SK-N-SH treated with all-trans-retinoic acid at 6 μM for 48 hours (cell line): ENCODE data around the gene TNIP1.

Source experiments
- ATAC-seq: fragments of 200-7000 bp; cut with Tn5 transposase; 3 replicates; pipeline ENCODE4 v1.9.1; 2020; ENCODE audit warnings: mild to moderate bottlenecking, moderate library complexity
- ARNTL ChIP-seq: fragments of 450-650 bp; formaldehyde crosslinking; IDR thresholded peaks from 2 replicates; pipeline ENCODE4 v1.5.0; 2020; ENCODE audit warnings: low read depth, mild to moderate bottlenecking, moderate library complexity, borderline replicate concordance
- BACH2 ChIP-seq: fragments of 250-450 bp; sonication (Bioruptor Pico); IDR thresholded peaks from 2 replicates; pipeline ENCODE4 v1.9.0; 2021; ENCODE audit warnings: mild to moderate bottlenecking, borderline replicate concordance
- CREB5 ChIP-seq: fragments of 250-450 bp; sonication (Bioruptor Pico); IDR thresholded peaks from 2 replicates; pipeline ENCODE4 v1.5.1; 2020; ENCODE audit warnings: low read depth, mild to moderate bottlenecking, moderate library complexity
- CSDC2 ChIP-seq: fragments of 250-450 bp; sonication (Bioruptor Pico); IDR thresholded peaks from 2 replicates; pipeline ENCODE4 v1.5.0; 2020; ENCODE audit warnings: mild to moderate bottlenecking, moderate library complexity
- CSRNP3 ChIP-seq: fragments of 250-450 bp; sonication (Bioruptor Pico); IDR thresholded peaks from 2 replicates; pipeline ENCODE4 v1.5.1; 2021; ENCODE audit warnings: mild to moderate bottlenecking, moderate library complexity
- GLIS3 ChIP-seq: fragments of 250-450 bp; sonication (Bioruptor Pico); IDR thresholded peaks from 2 replicates; pipeline ENCODE4 v1.5.0; 2020; ENCODE audit warnings: mild to moderate bottlenecking, moderate library complexity
- ISL1 ChIP-seq: fragments of 250-450 bp; sonication (Bioruptor Pico); IDR thresholded peaks from 2 replicates; pipeline ENCODE4 v2.1.2; 2022; ENCODE audit warnings: mild to moderate bottlenecking, moderate library complexity
- OSR1 ChIP-seq: fragments of 250-450 bp; sonication (Bioruptor Pico); IDR thresholded peaks from 2 replicates; pipeline ENCODE4 v1.8.0; 2022; ENCODE audit warnings: moderate library complexity, mild to moderate bottlenecking, inconsistent platforms
- PATZ1 ChIP-seq: fragments of 250-450 bp; sonication (Bioruptor Pico); IDR thresholded peaks from 2 replicates; pipeline ENCODE4 v1.8.0; 2020; ENCODE audit warnings: mild to moderate bottlenecking, moderate library complexity, borderline replicate concordance
- POU6F1 ChIP-seq: fragments of 250-450 bp; sonication (Bioruptor Pico); IDR thresholded peaks from 2 replicates; pipeline ENCODE4 v1.8.0; 2021; ENCODE audit warnings: low read depth, mild to moderate bottlenecking, moderate library complexity, borderline replicate concordance
- PPARA ChIP-seq: fragments of 250-450 bp; sonication (Bioruptor Pico); IDR thresholded peaks from 2 replicates; pipeline ENCODE4 v1.5.0; 2020; ENCODE audit warnings: mild to moderate bottlenecking, borderline replicate concordance
- RARB ChIP-seq: fragments of 250-450 bp; sonication (Bioruptor Pico); IDR thresholded peaks from 2 replicates; pipeline ENCODE4 v1.8.0; 2021; ENCODE audit warnings: mild to moderate bottlenecking, moderate library complexity
- SNAI2 ChIP-seq: fragments of 250-450 bp; sonication (Bioruptor Pico); IDR thresholded peaks from 2 replicates; pipeline ENCODE4 v1.5.0; 2020; ENCODE audit warnings: mild to moderate bottlenecking, moderate library complexity
- TCF4 ChIP-seq: fragments of 250-450 bp; sonication (Bioruptor Pico); IDR thresholded peaks from 2 replicates; pipeline ENCODE4 v1.8.0; 2021; ENCODE audit warnings: mild to moderate bottlenecking, moderate library complexity, borderline replicate concordance
- TOX ChIP-seq: fragments of 250-450 bp; sonication (Bioruptor Pico); IDR thresholded peaks from 2 replicates; pipeline ENCODE4 v1.8.0; 2021; ENCODE audit warnings: mild to moderate bottlenecking, moderate library complexity, borderline replicate concordance
- TSHZ2 ChIP-seq: fragments of 250-450 bp; sonication (Bioruptor Pico); IDR thresholded peaks from 2 replicates; pipeline ENCODE4 v1.5.0; 2020; ENCODE audit warnings: mild to moderate bottlenecking, moderate library complexity
- ZC3H10 ChIP-seq: fragments of 250-450 bp; sonication (Bioruptor Pico); IDR thresholded peaks from 2 replicates; pipeline ENCODE4 v1.5.1; 2021; ENCODE audit warnings: mild to moderate bottlenecking, moderate library complexity
- ZFP3 ChIP-seq: fragments of 250-450 bp; sonication (Bioruptor Pico); IDR thresholded peaks from 2 replicates; pipeline ENCODE4 v1.5.0; 2020; ENCODE audit warnings: mild to moderate bottlenecking, moderate library complexity
- ZFP30 ChIP-seq: fragments of 450-650 bp; formaldehyde crosslinking; IDR thresholded peaks from 2 replicates; pipeline ENCODE4 v1.5.0; 2022; ENCODE audit warnings: mild to moderate bottlenecking, moderate library complexity
- ZNF565 ChIP-seq: fragments of 450-650 bp; formaldehyde crosslinking; conservative IDR thresholded peaks from 2 replicates; pipeline ENCODE4 v1.5.0; 2020; ENCODE audit warnings: low read depth, mild to moderate bottlenecking, moderate library complexity
- ZNF70 ChIP-seq: fragments of 450-650 bp; formaldehyde crosslinking; IDR thresholded peaks from 2 replicates; pipeline ENCODE4 v1.5.0; 2020; ENCODE audit warnings: mild to moderate bottlenecking, moderate library complexity
- ZNF8 ChIP-seq: fragments of 450-650 bp; formaldehyde crosslinking; IDR thresholded peaks from 2 replicates; pipeline ENCODE4 v1.5.0; 2020; ENCODE audit warnings: mild to moderate bottlenecking, moderate library complexity

TNIP1 gene

GRCh38 chr5:151064916-151065499 lies 15.8 kb downstream of the TNIP1 start:
- TF ChIP-seq TOX (no peak), ZNF565 (no peak), ZNF70 (peak; percentile 99)
- TF ChIP-seq, all 23 proteins: peak for 1
- no peak for ATAC-seq

GRCh38 chr5:151063142-151063989 lies 17.5 kb downstream of the TNIP1 start:
- TF ChIP-seq SNAI2 (CRISPR knock-in tag), result no peak
- no peak for TF ChIP-seq ARNTL (CRISPR knock-in tag)
- TF ChIP-seq CSRNP3 (CRISPR knock-in tag), result no peak
- TF ChIP-seq ZNF8 (CRISPR knock-in tag), result no peak
- TF ChIP-seq CSDC2, result no peak
- no peak for TF ChIP-seq TCF4 (CRISPR knock-in tag)
- no peak for TF ChIP-seq ISL1 (CRISPR knock-in tag)
- no peak for TF ChIP-seq ZFP30 (CRISPR knock-in tag)
- TF ChIP-seq TOX, result no peak
- TF ChIP-seq ZNF70, result no peak
- no peak for TF ChIP-seq CREB5
- TF ChIP-seq POU6F1 (CRISPR knock-in tag), result no peak
- TF ChIP-seq PPARA (CRISPR knock-in tag), result no peak
- TF ChIP-seq RARB, result no peak
- ATAC-seq, result peak; percentile 71

- no peak for TF ChIP-seq OSR1 (CRISPR knock-in tag)
- no peak for TF ChIP-seq CSDC2
- no peak for TF ChIP-seq ARNTL (CRISPR knock-in tag)
- TF ChIP-seq ZNF8 (CRISPR knock-in tag), result no peak
- no peak for TF ChIP-seq PPARA (CRISPR knock-in tag)
- TF ChIP-seq POU6F1 (CRISPR knock-in tag), result no peak
- TF ChIP-seq GLIS3 (CRISPR knock-in tag), result no peak
- no peak for TF ChIP-seq ZFP3 (CRISPR knock-in tag)
- TF ChIP-seq BACH2 (CRISPR knock-in tag), result no peak
- TF ChIP-seq TOX, result no peak
- TF ChIP-seq CREB5, result no peak
- no peak for TF ChIP-seq TSHZ2 (CRISPR knock-in tag)
- TF ChIP-seq PATZ1, result no peak
- no peak for TF ChIP-seq ZC3H10 (CRISPR knock-in tag)
- TF ChIP-seq ISL1 (CRISPR knock-in tag), result no peak
- TF ChIP-seq RARB, result no peak
- TF ChIP-seq ZFP30 (CRISPR knock-in tag), result no peak
- no peak for ATAC-seq
Measured at GRCh38 chr5:151062405-151063141, 18.3 kb downstream of the TNIP1 start.
